Progenitor cell of endocrine pancreas (in vitro differentiated cells): ENCODE data around the gene KMT5B. TPM values are rescaled to one million over a fixed set of nuclear protein-coding genes. Genes with fewer than 3 reads are reported as not detected.

Experiments used
- DNase-seq: peaks from one replicate; pipeline ENCODE4 v3.0.0; 2021; ENCODE audit warnings: low spot score; ENCODE audit not compliant: unreplicated experiment
- H3K27ac Mint-ChIP-seq: 2 replicates; pipeline ENCODE4 v1.8.0; 2021; ENCODE audit warnings: mild to moderate bottlenecking, moderate library complexity, mixed read lengths
- H3K27me3 Mint-ChIP-seq: 2 replicates; pipeline ENCODE4 v1.8.0; 2021; ENCODE audit warnings: mixed read lengths
- H3K36me3 Mint-ChIP-seq: 2 replicates; pipeline ENCODE4 v1.8.0; 2022; ENCODE audit warnings: mixed read lengths; ENCODE audit not compliant: insufficient read depth
- H3K4me1 Mint-ChIP-seq: 2 replicates; pipeline ENCODE4 v1.8.0; 2021; ENCODE audit warnings: low read depth, mixed read lengths
- H3K4me3 Mint-ChIP-seq: 2 replicates; pipeline ENCODE4 v1.8.0; 2021; ENCODE audit warnings: low read depth, mild to moderate bottlenecking, moderate library complexity, mixed read lengths
- H3K9me3 Mint-ChIP-seq: 2 replicates; pipeline ENCODE4 v1.8.0; 2021; ENCODE audit warnings: low read depth, mixed read lengths
- total RNA-seq: library from RNA; stranded (reverse); gene quantifications from 2 replicates; pipeline ENCODE4 v1.2.1, GENCODE V29; 2021
- TF ChIP-seq, protein P1 (sequence below): fragments of 200-600 bp; sonication (generic); IDR thresholded peaks from one replicate; pipeline ENCODE4 v1.5.0; 2021; ENCODE audit warnings: antibody characterized with exemption, mild to moderate bottlenecking; ENCODE audit not compliant: unreplicated experiment

The KMT5B gene
- total RNA-seq, 1 donor from 2014 or later = 67.5 TPM

DNA sequence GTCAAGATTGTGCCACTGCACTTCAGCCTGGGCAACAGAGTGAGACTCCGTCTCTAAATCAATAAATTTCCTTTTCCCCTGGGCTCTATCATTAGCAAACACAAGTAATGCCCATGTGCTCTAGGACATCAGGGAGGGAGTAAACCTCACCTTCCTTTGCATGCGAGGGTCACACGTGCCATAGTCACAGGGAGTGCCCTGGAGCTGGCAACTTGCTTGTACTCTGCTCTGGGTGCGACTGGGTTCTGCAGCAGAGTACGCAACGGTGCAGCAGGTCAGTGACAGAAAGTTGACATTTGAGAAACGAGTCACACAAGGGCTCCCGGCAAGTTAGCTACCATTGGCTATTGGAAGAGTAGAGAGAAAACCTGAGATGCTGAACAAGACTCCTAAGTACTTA lies 59.4 kb downstream of the KMT5B start:
- TF ChIP-seq, protein P1, sequence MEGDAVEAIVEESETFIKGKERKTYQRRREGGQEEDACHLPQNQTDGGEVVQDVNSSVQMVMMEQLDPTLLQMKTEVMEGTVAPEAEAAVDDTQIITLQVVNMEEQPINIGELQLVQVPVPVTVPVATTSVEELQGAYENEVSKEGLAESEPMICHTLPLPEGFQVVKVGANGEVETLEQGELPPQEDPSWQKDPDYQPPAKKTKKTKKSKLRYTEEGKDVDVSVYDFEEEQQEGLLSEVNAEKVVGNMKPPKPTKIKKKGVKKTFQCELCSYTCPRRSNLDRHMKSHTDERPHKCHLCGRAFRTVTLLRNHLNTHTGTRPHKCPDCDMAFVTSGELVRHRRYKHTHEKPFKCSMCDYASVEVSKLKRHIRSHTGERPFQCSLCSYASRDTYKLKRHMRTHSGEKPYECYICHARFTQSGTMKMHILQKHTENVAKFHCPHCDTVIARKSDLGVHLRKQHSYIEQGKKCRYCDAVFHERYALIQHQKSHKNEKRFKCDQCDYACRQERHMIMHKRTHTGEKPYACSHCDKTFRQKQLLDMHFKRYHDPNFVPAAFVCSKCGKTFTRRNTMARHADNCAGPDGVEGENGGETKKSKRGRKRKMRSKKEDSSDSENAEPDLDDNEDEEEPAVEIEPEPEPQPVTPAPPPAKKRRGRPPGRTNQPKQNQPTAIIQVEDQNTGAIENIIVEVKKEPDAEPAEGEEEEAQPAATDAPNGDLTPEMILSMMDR = no peak
- no peak overlapping the region for H3K4me3 Mint-ChIP-seq

DNA sequence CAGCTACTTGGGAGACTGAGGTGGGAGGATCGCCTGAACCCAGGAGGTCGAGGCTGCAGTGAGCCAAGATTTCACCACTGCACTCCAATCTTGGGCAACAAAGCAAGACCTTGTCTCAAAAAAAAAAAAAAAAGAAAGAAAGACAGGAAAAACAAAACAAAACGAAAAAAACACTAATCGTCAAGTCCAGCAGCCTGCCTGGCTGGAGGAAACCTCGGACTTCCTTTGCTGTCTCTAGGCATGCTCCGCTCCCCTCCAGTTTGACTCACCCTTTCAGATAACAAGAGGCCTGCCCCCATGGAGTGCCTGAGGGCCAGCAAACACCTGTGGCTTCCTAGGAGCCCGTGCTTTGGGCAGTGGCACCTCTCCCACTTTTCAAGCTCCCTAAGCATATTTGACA lies 63.1 kb downstream of the KMT5B start:
- Mint-ChIP-seq H3K27me3 (peaks cover 12% of the 10 kb centered on the region), H3K4me3 (no peak overlapping the region), H3K9me3 (no peaks in the 10 kb centered on the region), H3K27ac (peak overlapping the region; percentile 45), H3K4me1 (peaks cover 20% of the 10 kb centered on the region), H3K36me3 (peaks cover 1% of the 10 kb centered on the region)
- DNase-seq = no peak
- TF ChIP-seq, protein P1 = no peak

More for the DNA sequence above, 59.4 kb downstream of the KMT5B start:
- Mint-ChIP-seq H3K4me1 (peaks cover 3% of the 10 kb centered on the region), H3K27ac (no peak overlapping the region), H3K36me3 (peaks cover 21% of the 10 kb centered on the region), H3K27me3 (peaks cover 7% of the 10 kb centered on the region), H3K9me3 (no peaks in the 10 kb centered on the region)
- no peak for DNase-seq

DNA sequence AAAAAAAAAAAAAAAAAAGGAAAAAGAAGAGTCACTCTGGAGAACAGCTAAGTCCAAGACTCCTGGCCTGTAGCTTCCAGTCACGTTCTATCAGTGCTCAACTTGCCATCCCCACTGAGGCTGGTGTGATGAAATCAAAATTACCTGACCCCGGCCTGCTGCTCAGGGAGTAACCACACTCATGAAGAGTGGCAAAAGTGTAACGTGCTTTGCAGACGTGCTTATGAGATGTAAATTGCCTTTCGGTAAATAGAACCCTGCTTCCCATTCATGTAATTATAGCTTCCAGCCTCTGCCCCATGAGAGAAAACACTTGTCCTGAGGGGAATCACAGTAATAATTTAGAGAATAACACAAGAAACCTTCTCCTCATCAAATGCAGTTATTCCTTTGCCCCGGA lies 63.7 kb downstream of the KMT5B start:
- H3K27me3 Mint-ChIP-seq = peaks cover 12% of the 10 kb centered on the region
- TF ChIP-seq, protein P1 = no peak
- no peaks in the 10 kb centered on the region for H3K9me3 Mint-ChIP-seq
- no peak for DNase-seq
- peaks cover 21% of the 10 kb centered on the region for H3K4me1 Mint-ChIP-seq
- H3K36me3 Mint-ChIP-seq = no peaks in the 10 kb centered on the region
- H3K27ac Mint-ChIP-seq = no peak overlapping the region
- H3K4me3 Mint-ChIP-seq = no peak overlapping the region

DNA sequence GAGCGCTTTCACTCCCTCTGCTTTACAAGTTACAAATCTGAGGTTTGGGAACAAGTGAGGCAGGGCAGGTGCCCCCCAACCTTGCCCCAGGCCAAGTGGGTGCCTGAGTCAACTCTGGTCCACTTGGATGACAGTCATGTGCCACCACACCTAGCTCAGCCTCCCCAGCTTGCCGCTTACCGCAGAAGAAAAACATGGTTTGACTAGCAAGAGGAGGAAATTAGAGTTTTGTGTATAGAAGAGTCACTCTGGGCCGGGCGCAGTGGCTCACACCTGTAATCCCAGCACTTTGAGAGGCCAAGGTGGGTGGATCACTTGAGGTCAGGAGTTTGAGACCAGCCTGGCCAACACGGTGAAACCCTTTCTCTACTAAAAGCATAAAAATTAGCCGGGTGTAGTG lies 64.2 kb downstream of the KMT5B start:
- no peaks in the 10 kb centered on the region for H3K36me3 Mint-ChIP-seq
- H3K27me3 Mint-ChIP-seq = peaks cover 12% of the 10 kb centered on the region
- DNase-seq = no peak
- H3K9me3 Mint-ChIP-seq = no peaks in the 10 kb centered on the region
- peaks cover 21% of the 10 kb centered on the region for H3K4me1 Mint-ChIP-seq
- H3K27ac Mint-ChIP-seq = no peak overlapping the region
- TF ChIP-seq, protein P1 = no peak
- H3K4me3 Mint-ChIP-seq = no peak overlapping the region

DNA sequence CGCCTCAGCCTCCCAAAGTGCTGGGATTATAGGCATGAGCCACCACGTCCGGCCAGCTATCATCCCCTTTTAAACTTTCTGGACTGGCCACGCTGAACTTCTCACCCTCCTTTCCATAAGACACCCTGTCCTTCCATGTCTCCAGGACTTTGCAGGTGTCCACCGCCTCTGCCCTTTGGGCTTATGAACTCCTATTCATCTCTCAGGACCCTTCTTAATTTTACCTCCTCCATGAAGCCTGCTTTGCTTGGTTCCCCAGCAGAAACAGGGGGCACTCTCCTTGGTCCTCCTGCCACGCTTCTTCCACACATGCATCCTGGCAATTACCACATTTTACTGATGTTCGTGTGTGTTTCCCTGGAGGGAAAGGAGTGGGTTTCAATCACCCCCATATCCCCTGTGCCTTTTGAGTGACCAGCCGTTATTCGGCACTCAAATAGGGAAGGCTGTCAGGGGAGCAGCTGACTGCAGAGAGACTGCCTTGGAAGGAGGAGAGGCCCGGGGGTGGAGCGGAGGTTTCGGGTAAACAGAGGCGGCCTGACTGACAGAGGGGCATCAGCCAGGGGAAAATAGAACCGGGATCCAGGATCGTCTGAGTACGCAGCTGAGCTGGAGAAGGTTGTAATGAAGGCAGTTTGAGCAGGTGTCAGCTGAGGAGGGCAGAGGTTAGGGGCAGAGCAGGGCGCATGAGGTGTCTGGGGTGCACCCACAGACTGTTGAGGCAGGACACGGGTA lies 64.9 kb downstream of the KMT5B start:
- Mint-ChIP-seq H3K27ac (no peak overlapping the region), H3K9me3 (no peaks in the 10 kb centered on the region), H3K4me3 (no peak overlapping the region), H3K36me3 (no peaks in the 10 kb centered on the region), H3K4me1 (peaks cover 20% of the 10 kb centered on the region), H3K27me3 (peaks cover 12% of the 10 kb centered on the region)
- TF ChIP-seq, protein P1 = no peak
- DNase-seq = no peak
